OCI-LY3 (cell line): ENCODE results near the gene MMP1.
"Not testable (repeated sequence)": the region's sequence is repeated elsewhere in the genome, so short reads cannot be mapped to it uniquely, and the experiment has no call there.

ENCODE experiments used
- CTCF ChIP-seq: fragments of 200-600, 300-600 bp; sonication (generic); IDR thresholded peaks from 2 replicates; pipeline ENCODE4 v1.5.1; 2014; ENCODE audit warnings: antibody characterized with exemption, low read length, low read depth
- EZH2phosphoT487 ChIP-seq: fragments of 200-600 bp; shearing (Covaris generic); IDR thresholded peaks from 2 replicates; pipeline ENCODE4 v1.6.1; 2018; ENCODE audit warnings: antibody characterized with exemption, mixed run types, low read depth

- TF ChIP-seq CTCF, EZH2phosphoT487: not testable (repeated sequence)
These were observed 51.0 kb downstream of the MMP1 start for GRCh38 chr11:102746746-102747578.
